SK-MEL-5 (cell line): ENCODE results near the gene CORO2B. TPM values are rescaled to one million over a fixed set of nuclear protein-coding genes. Genes with fewer than 3 reads are reported as not detected.
"Not testable (repeated sequence)": the region's sequence is repeated elsewhere in the genome, so short reads cannot be mapped to it uniquely, and the experiment has no call there.

Experiments used
- DNase-seq: peaks from one replicate; pipeline ENCODE4 v3.0.0-alpha.2; 2016; ENCODE audit warnings: low read depth, low spot score
- in situ Hi-C: cut with HindIII; loops from 2 replicates; pipeline ENCODE4 v1.10.0; 2016; ENCODE audit warnings: low sequenced_read_pairs, high pct_unique_total_duplicates, low pct_unique_long_range_greater_than_20kb
- total RNA-seq: library from RNA; depleted of rRNA; stranded (reverse); fragments of >200 nt; shearing (Covaris generic); gene quantifications from 2 replicates; pipeline ENCODE4 v1.2.3, GENCODE V29; 2014

CORO2B gene
- total RNA-seq, 1 experiment from 2014 or later = 0.13 TPM

DNA sequence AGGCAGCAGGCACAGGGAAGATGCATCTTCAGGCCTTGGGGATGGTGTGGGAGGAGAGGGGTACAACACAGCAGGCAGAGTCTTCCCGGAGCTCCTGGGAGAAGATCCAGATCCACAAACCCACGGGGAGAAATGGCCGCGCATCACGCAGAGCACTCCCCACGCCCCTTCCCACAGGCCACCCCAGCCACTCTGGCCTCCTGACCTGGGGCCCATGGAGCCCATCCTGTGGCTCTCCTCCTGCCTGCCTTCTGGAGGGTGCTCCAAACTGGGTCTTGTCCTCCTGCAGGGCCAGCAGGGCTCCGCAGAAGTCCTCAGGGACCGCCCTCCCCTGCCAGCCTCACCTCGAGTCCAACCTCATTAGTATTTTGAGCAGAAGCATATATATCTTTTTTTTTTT lies 17.9 kb downstream of the CORO2B start:
- in situ Hi-C loops = no loop called here
- DNase-seq = no peak

GRCh38 chr15:68597581-68597980 lies 18.8 kb downstream of the CORO2B start:
- DNase-seq = no peak
- in situ Hi-C loops = no loop called here

GRCh38 chr15:68598171-68599152 lies 19.7 kb downstream of the CORO2B start:
- in situ Hi-C loops = no loop called here
- DNase-seq = no peak

DNA sequence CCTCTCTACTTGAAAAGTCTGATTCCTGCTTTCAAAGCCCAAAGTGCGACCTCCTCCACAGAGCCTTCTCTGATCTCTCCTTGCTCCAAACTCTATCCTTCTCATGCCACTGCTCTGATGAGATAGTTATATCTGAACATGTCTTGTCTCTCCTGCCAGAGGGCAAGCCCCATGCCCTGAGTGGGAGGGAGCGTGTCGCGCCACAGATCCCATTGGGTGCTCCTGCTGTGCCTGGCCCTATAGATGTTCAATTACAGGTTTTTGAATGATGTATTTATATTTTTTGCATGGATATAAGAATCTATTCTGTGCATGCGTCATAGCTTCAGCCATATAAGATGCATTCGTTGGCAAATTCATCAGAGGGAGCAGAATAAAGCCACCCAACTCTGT lies 20.4 kb downstream of the CORO2B start:
- no peak for DNase-seq
- in situ Hi-C loops = no loop called here

- no peak for DNase-seq
- in situ Hi-C loops = no loop called here
These were observed 20.8 kb downstream of the CORO2B start for GRCh38 chr15:68599560-68600071.

- DNase-seq = no peak
- in situ Hi-C loops = no loop called here
These were observed 22.7 kb downstream of the CORO2B start for GRCh38 chr15:68601206-68602197.

- in situ Hi-C loops = no loop called here
These were observed 23.8 kb downstream of the CORO2B start for GRCh38 chr15:68602459-68603215.

DNA sequence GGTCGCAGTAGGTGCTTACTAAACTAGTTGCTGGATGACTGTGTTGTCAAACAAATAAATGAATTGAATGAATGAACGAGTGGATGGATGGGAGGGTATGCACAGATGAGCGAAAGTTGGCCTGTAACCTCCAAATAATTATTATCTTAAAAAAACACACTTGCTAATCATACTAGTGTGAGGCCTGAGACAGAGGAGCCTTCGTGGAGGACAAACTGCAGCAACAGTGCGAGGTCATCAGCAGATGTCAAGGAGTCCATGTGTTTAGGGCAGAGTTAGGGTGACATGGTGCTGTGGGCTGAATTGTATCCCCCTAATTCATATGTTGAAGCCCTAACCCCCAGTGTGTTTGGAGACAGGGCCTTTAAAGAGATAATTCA lies 24.4 kb downstream of the CORO2B start:
- DNase-seq = no peak
- in situ Hi-C loops = no loop called here

More at GRCh38 chr15:68602459-68603215, 23.8 kb downstream of the CORO2B start:
- DNase-seq = no peak

DNA sequence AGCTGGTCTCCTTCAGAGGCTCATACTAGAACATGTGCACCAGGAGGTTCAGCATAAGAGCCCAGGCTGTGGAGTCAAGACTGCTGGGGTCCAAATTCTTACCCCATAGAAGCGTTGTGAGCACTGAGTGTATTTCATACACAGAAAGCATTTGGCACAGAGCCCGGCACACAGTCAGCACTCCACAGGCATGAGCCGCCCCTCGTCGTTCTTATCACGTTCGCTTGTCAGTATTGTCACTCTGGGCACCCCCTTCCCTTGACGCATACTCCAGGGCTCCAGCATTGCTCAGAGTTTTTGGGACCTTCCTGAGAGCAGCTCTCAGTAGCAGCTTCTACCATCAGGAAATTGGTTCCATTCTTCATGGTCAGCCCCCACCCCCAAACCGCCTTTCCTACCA lies 25.2 kb downstream of the CORO2B start:
- in situ Hi-C loops = no loop called here
- no peak for DNase-seq

- DNase-seq = peak; percentile 13
These were observed 26.2 kb downstream of the CORO2B start for GRCh38 chr15:68604840-68605478.

GRCh38 chr15:68606375-68606774 lies 27.6 kb downstream of the CORO2B start:
- DNase-seq = no peak
- in situ Hi-C loops = no loop called here

More at GRCh38 chr15:68604840-68605478, 26.2 kb downstream of the CORO2B start:
- in situ Hi-C loops = not testable (repeated sequence)

DNA sequence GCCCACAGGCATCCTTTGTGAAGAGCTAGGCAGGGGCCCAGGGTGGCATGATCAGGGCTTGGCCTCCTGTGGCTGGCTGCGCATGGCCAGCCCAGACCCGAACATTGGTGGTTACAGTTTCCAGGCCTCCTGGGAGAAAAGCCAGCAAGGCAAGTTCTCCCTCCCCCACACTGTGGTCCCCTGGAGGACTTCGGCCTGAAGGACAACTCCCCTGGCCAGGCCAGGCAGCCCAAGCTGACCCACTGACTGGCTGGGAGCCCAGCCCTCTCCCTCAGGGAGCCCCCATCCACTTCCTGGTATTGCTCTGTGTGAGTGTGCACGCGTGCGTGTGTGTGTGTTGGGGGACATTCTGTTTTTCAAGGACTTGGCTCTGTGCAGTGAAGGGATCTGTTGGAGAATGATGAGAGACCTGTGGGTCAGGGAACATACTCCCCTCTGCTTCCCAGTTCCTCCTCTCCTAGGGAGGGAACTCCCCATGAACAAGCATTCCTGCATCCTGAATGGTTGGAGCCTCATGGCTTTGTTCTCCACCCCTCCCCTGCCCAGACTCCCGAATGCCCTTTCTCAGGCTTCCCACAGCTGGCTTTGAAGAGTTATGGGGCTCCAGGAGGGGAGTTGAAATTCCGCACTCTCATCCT lies 29.5 kb downstream of the CORO2B start:
- in situ Hi-C loops = no loop called here
- DNase-seq = no peak

- in situ Hi-C loops = no loop called here
- no peak for DNase-seq
These were observed 30.0 kb downstream of the CORO2B start for GRCh38 chr15:68608844-68609232.

- no peak for DNase-seq
- in situ Hi-C loops = no loop called here
These were observed 30.8 kb downstream of the CORO2B start for GRCh38 chr15:68609629-68610028.

DNA sequence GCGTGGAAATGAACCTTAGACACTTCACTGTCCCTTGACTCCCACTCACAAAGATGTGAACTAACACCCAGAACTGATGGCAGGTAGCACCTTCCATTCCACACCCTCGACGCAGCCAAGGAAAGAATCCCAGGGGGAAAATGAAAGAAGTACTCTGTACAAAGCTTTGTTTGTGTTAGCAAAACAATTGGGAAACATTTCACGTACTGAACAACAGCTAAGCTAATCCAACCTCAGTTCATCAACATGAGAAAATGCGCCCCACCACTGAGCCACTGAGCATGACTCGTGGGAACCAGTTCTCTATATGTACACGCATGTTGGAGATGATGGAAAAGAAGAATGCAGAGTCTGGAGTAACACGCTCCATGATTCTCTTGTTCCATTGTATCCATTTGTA lies 32.0 kb downstream of the CORO2B start:
- in situ Hi-C loops = no loop called here

GRCh38 chr15:68612503-68612902 lies 33.7 kb downstream of the CORO2B start:
- in situ Hi-C loops = no loop called here

More for the DNA sequence above, 32.0 kb downstream of the CORO2B start:
- DNase-seq = no peak

More at GRCh38 chr15:68612503-68612902, 33.7 kb downstream of the CORO2B start:
- DNase-seq = peak; percentile 10
